Endothelial cell of umbilical vein (primary cell): Measurements from ENCODE around the gene GABRB2. TPM values are rescaled to one million over a fixed set of nuclear protein-coding genes. Genes with fewer than 3 reads are reported as not detected.

ENCODE experiments used
- BruUV-seq: library from RNA; stranded (reverse); fragments of 400-500 nt; replicated peaks from 2 replicates; lab custom pipeline; 2021; lab: Mats Ljungman, UMichigan
- CTCF ChIA-PET: fragments of 300-600, 350-600 bp; sonication (Branson Sonifier 250); formaldehyde crosslinking; loops from one replicate; lab custom pipeline; 2021; ENCODE audit warnings: antibody characterized with exemption, inconsistent platforms; lab: Charles Lee
- POLR2A ChIA-PET: fragments of 300-600, 350-600 bp; sonication (Branson Sonifier 250); formaldehyde crosslinking; loops from one replicate; lab custom pipeline; 2021; ENCODE audit warnings: antibody characterized with exemption, inconsistent platforms; lab: Charles Lee
- DNase-seq: peaks from one replicate; pipeline ENCODE4 v3.0.0-alpha.2; 2011; ENCODE audit warnings: low read depth, low spot score
- FAIRE-seq: peaks from 2 replicates; lab custom pipeline; 2011; peaks lifted over from hg19 to GRCh38; lab: Jason Lieb, UNC
- H2AFZ ChIP-seq: 2 replicates; pipeline ENCODE4 v1.6.0; 2012; ENCODE audit warnings: low read depth, low read length, control low read depth, inconsistent platforms
- H3K27ac ChIP-seq: 2 replicates; pipeline ENCODE4 v1.5.1; 2011; ENCODE audit warnings: low read depth, mild to moderate bottlenecking, control low read depth, low read length, moderate library complexity; ENCODE audit not compliant: insufficient read depth
- H3K27me3 ChIP-seq, 2 experiments: 2 replicates each; pipeline versions ENCODE4 v1.6.0 to v1.6.1; 2011; ENCODE audit warnings: low read length in 2 of 2, mixed read lengths in 1 of 2; ENCODE audit not compliant: control insufficient read depth in 2 of 2, insufficient read depth in 2 of 2
- H3K36me3 ChIP-seq, 2 experiments: 2 replicates in 1 of 2; 3 replicates in 1 of 2; pipeline ENCODE4 v1.5.1; 2011; ENCODE audit warnings: low read length in 2 of 2, mild to moderate bottlenecking in 1 of 2, moderate library complexity in 1 of 2; ENCODE audit not compliant: control insufficient read depth in 2 of 2, insufficient read depth in 2 of 2; ENCODE audit errors: extremely low read depth in 1 of 2
- H3K4me1 ChIP-seq: 3 replicates; pipeline ENCODE4 v1.5.1; 2011; ENCODE audit warnings: mild to moderate bottlenecking, low read length; ENCODE audit not compliant: control insufficient read depth, insufficient read depth; ENCODE audit errors: extremely low read depth
- H3K4me2 ChIP-seq: 2 replicates; pipeline ENCODE4 v1.6.1; 2011; ENCODE audit warnings: low read length, control low read depth, mixed read lengths; ENCODE audit not compliant: insufficient read depth
- H3K4me3 ChIP-seq, 3 experiments: fragments of 200-600 bp in 1 of 3; sonication (generic), shearing (Covaris generic) in 1 of 3; replicated peaks in 1 of 3; 2 replicates each; pipeline ENCODE4 v1.5.1; 2011 to 2016; ENCODE audit warnings: control low read depth in 3 of 3, low read length in 3 of 3, mild to moderate bottlenecking in 2 of 3, inconsistent platforms in 1 of 3, low read depth in 1 of 3, moderate library complexity in 1 of 3; ENCODE audit not compliant: insufficient read depth in 1 of 3
- H3K79me2 ChIP-seq: 2 replicates; pipeline ENCODE4 v1.6.0; 2012; ENCODE audit warnings: low read length, inconsistent platforms; ENCODE audit not compliant: control insufficient read depth, insufficient read depth
- H3K9ac ChIP-seq: replicated peaks from 2 replicates; pipeline ENCODE3; 2011; ENCODE audit warnings: low read length, control low read depth; ENCODE audit not compliant: insufficient read depth; ENCODE audit errors: extremely low read depth
- H3K9me1 ChIP-seq: replicated peaks from 3 replicates; pipeline ENCODE4 v1.6.0; 2011; ENCODE audit warnings: mild to moderate bottlenecking, low read length; ENCODE audit not compliant: control insufficient read depth, insufficient read depth; ENCODE audit errors: extremely low read depth
- H3K9me3 ChIP-seq: replicated peaks from 2 replicates; pipeline ENCODE4 v1.5.1; 2012; ENCODE audit warnings: low read length, inconsistent platforms; ENCODE audit not compliant: control insufficient read depth, insufficient read depth
- H4K20me1 ChIP-seq: replicated peaks from 2 replicates; pipeline ENCODE3; 2011; ENCODE audit warnings: mild to moderate bottlenecking, low read length; ENCODE audit not compliant: control insufficient read depth, insufficient read depth; ENCODE audit errors: extremely low read depth
- EZH2 ChIP-seq: IDR thresholded peaks from 2 replicates; pipeline ENCODE4 v1.6.1; 2012; ENCODE audit warnings: borderline replicate concordance, low read depth, mild to moderate bottlenecking, moderate library complexity, low read length, inconsistent platforms; ENCODE audit not compliant: severe bottlenecking
- FOS ChIP-seq: IDR thresholded peaks from 2 replicates; pipeline ENCODE4 v1.6.1; 2011; ENCODE audit warnings: mild to moderate bottlenecking, low read length, moderate library complexity, borderline replicate concordance; ENCODE audit not compliant: insufficient read depth
- GATA2 ChIP-seq: IDR thresholded peaks from 2 replicates; pipeline ENCODE4 v1.7.0; 2011; ENCODE audit warnings: low read depth, mild to moderate bottlenecking, moderate library complexity, mixed read lengths, low read length; ENCODE audit not compliant: insufficient read length, insufficient read depth
- JUN ChIP-seq: IDR thresholded peaks from 2 replicates; pipeline ENCODE4 v1.6.1; 2011; ENCODE audit warnings: borderline replicate concordance, low read depth; ENCODE audit not compliant: insufficient read length, insufficient read depth
- MAX ChIP-seq: IDR thresholded peaks from 2 replicates; pipeline ENCODE4 v1.6.1; 2011; ENCODE audit not compliant: insufficient read depth, insufficient read length
- MYC ChIP-seq: IDR thresholded peaks from one replicate; pipeline ENCODE4 v1.6.1; 2011; ENCODE audit warnings: mild to moderate bottlenecking, low read depth, low read length
- POLR2A ChIP-seq: IDR thresholded peaks from 2 replicates; pipeline ENCODE4 v1.6.1; 2012; ENCODE audit warnings: low read depth, mild to moderate bottlenecking, control low read depth, low read length
- POLR2AphosphoS5 ChIP-seq: IDR thresholded peaks from 2 replicates; pipeline ENCODE4 v1.6.1; 2012; ENCODE audit warnings: low read depth, mild to moderate bottlenecking, control low read depth, low read length, moderate library complexity; ENCODE audit not compliant: insufficient read depth
- dilution Hi-C: fragments of 300-500 bp; cut with MboI; formaldehyde crosslinking; loops from one replicate; pipeline ENCODE4 v1.15.0; 2019; ENCODE audit warnings: low sequenced_read_pairs; ENCODE audit not compliant: extremely low pct_ligation_motif_present
- intact Hi-C: fragments of 100-400 bp; cut with micrococcal nuclease; formaldehyde crosslinking; loops from one replicate; pipeline ENCODE4 v1.10.0; 2022
- polyA plus RNA-seq, 4 experiments: library from polyadenylated mRNA; depleted of rRNA in 3 of 4; stranded (reverse) in 3 of 4; unstranded in 1 of 4; fragments of >200 nt; gene quantifications; 2 replicates each; pipeline versions ENCODE4 v1.2.1 to v1.2.3, GENCODE V29; 2011 to 2012; ENCODE audit warnings: missing spikeins in 1 of 4
- total RNA-seq: library from RNA; stranded (reverse); gene quantifications from 2 replicates; pipeline ENCODE4 v1.2.3, GENCODE V29; 2021
- TF ChIP-seq, protein P1 (sequence below), 2 donors: IDR thresholded peaks; 1 replicate in 1 of 2; 2 replicates in 1 of 2; pipeline ENCODE4 v1.5.1; 2011; ENCODE audit warnings: low read length in 2 of 2, mild to moderate bottlenecking in 2 of 2, moderate library complexity in 2 of 2, control low read depth in 1 of 2, inconsistent platforms in 1 of 2, low read depth in 1 of 2; ENCODE audit not compliant: insufficient read depth in 1 of 2; ENCODE audit errors: extremely low read depth in 1 of 2

GABRB2 gene
- total and polyA plus RNA-seq, 2 donors (not counting 3 experiments of a cell fraction or from before 2014, with no cell fraction given) = not detected

- TF ChIP-seq GATA2 (no peak), EZH2 (no peak), MYC (no peak), MAX (no peak), FOS (no peak), JUN (no peak), POLR2A (no peak), POLR2AphosphoS5 (no peak)
- TF ChIP-seq, protein P1, sequence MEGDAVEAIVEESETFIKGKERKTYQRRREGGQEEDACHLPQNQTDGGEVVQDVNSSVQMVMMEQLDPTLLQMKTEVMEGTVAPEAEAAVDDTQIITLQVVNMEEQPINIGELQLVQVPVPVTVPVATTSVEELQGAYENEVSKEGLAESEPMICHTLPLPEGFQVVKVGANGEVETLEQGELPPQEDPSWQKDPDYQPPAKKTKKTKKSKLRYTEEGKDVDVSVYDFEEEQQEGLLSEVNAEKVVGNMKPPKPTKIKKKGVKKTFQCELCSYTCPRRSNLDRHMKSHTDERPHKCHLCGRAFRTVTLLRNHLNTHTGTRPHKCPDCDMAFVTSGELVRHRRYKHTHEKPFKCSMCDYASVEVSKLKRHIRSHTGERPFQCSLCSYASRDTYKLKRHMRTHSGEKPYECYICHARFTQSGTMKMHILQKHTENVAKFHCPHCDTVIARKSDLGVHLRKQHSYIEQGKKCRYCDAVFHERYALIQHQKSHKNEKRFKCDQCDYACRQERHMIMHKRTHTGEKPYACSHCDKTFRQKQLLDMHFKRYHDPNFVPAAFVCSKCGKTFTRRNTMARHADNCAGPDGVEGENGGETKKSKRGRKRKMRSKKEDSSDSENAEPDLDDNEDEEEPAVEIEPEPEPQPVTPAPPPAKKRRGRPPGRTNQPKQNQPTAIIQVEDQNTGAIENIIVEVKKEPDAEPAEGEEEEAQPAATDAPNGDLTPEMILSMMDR (IDR thresholded peaks at IDR 0.05; ENCODE audit: extremely low read depth in 1 of 2, insufficient read depth in 1 of 2, low read depth in 1 of 2, low read length in 2 of 2) = no peak
- DNase-seq (no peak), FAIRE-seq (no peak)
- H3K27me3 ChIP-seq = no peaks in the 10 kb centered on the region
- no TSS peak for BruUV-seq
- peaks cover 2% of the 10 kb centered on the region for H3K9me3 ChIP-seq
- ChIA-PET CTCF (no interaction called here), POLR2A (no interaction called here)
- H3K4me3 ChIP-seq = no peak overlapping the region
- H4K20me1 ChIP-seq = no peaks in the 10 kb centered on the region
- H3K9ac ChIP-seq = no peak overlapping the region
- H2AFZ ChIP-seq = no peak overlapping the region
- no peaks in the 10 kb centered on the region for H3K4me1 ChIP-seq
- H3K36me3 ChIP-seq = no peaks in the 10 kb centered on the region
- dilution Hi-C loops = no loop called here
- H3K9me1 ChIP-seq = no peaks in the 10 kb centered on the region
- no peak overlapping the region for H3K4me2 ChIP-seq
- H3K79me2 ChIP-seq = no peaks in the 10 kb centered on the region
- intact Hi-C loops = no loop called here
- no peak overlapping the region for H3K27ac ChIP-seq
Observed at GRCh38 chr5:161295721-161296250, 250.7 kb downstream of the GABRB2 start.
